ENCODE data around the gene RCVRN.

RCVRN gene

GRCh38 chr17:9905902-9906301 is 831 bp upstream of the RCVRN start:
- no peaks in the 10 kb centered on the region for H3K27me3 ChIP-seq (ENCODE audit: low read depth, low read length)
- no peak overlapping the region for H2AFZ ChIP-seq (ENCODE audit: low read depth, low read length)
- no peaks in the 10 kb centered on the region for H4K20me1 ChIP-seq (ENCODE audit: insufficient read depth, low read length)
- no peaks in the 10 kb centered on the region for H3K4me1 ChIP-seq (ENCODE audit: low read length)
- H3K4me3 ChIP-seq (ENCODE audit: low read length): no peak overlapping the region
- H3K36me3 ChIP-seq (replicated peaks; ENCODE audit: low read depth, low read length): no peaks in the 10 kb centered on the region
- no peak overlapping the region for H3K9ac ChIP-seq (ENCODE audit: low read length)
- H3K27ac ChIP-seq (ENCODE audit: low read length): no peak overlapping the region
- no peaks in the 10 kb centered on the region for H3K79me2 ChIP-seq (ENCODE audit: low read length)
- no peak overlapping the region for H3K4me2 ChIP-seq (ENCODE audit: low read length)
- TF ChIP-seq, protein P1, sequence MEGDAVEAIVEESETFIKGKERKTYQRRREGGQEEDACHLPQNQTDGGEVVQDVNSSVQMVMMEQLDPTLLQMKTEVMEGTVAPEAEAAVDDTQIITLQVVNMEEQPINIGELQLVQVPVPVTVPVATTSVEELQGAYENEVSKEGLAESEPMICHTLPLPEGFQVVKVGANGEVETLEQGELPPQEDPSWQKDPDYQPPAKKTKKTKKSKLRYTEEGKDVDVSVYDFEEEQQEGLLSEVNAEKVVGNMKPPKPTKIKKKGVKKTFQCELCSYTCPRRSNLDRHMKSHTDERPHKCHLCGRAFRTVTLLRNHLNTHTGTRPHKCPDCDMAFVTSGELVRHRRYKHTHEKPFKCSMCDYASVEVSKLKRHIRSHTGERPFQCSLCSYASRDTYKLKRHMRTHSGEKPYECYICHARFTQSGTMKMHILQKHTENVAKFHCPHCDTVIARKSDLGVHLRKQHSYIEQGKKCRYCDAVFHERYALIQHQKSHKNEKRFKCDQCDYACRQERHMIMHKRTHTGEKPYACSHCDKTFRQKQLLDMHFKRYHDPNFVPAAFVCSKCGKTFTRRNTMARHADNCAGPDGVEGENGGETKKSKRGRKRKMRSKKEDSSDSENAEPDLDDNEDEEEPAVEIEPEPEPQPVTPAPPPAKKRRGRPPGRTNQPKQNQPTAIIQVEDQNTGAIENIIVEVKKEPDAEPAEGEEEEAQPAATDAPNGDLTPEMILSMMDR (IDR thresholded peaks at IDR 0.05; ENCODE audit: low read depth, low read length): peak; percentile 47
- TF ChIP-seq EZH2phosphoT487 (IDR thresholded peaks at IDR 0.05; ENCODE audit: low read depth): no peak
- no peaks in the 10 kb centered on the region for H3K9me3 ChIP-seq (ENCODE audit: insufficient read depth, low read length)

GRCh38 chr17:9904277-9905077 is 594 bp downstream of the RCVRN start:
- no peak overlapping the region for H3K4me3 ChIP-seq (ENCODE audit: low read length)
- no peaks in the 10 kb centered on the region for H3K36me3 ChIP-seq (replicated peaks; ENCODE audit: low read depth, low read length)
- H3K27me3 ChIP-seq (ENCODE audit: low read depth, low read length): no peaks in the 10 kb centered on the region
- H3K4me1 ChIP-seq (ENCODE audit: low read length): no peaks in the 10 kb centered on the region
- TF ChIP-seq EZH2phosphoT487 (IDR thresholded peaks at IDR 0.05; ENCODE audit: low read depth): no peak
- TF ChIP-seq, protein P1 (IDR thresholded peaks at IDR 0.05; ENCODE audit: low read depth, low read length): no peak
- no peaks in the 10 kb centered on the region for H3K79me2 ChIP-seq (ENCODE audit: low read length)
- H3K9ac ChIP-seq (ENCODE audit: low read length): no peak overlapping the region
- H3K27ac ChIP-seq (ENCODE audit: low read length): no peak overlapping the region
- no peak overlapping the region for H3K4me2 ChIP-seq (ENCODE audit: low read length)
- no peaks in the 10 kb centered on the region for H3K9me3 ChIP-seq (ENCODE audit: insufficient read depth, low read length)
- H4K20me1 ChIP-seq (ENCODE audit: insufficient read depth, low read length): no peaks in the 10 kb centered on the region
- no peak overlapping the region for H2AFZ ChIP-seq (ENCODE audit: low read depth, low read length)

- no peaks in the 10 kb centered on the region for H3K79me2 ChIP-seq (ENCODE audit: low read length)
- TF ChIP-seq, protein P1 (IDR thresholded peaks at IDR 0.05; ENCODE audit: low read depth, low read length): no peak
- no peak for TF ChIP-seq EZH2phosphoT487 (IDR thresholded peaks at IDR 0.05; ENCODE audit: low read depth)
Measured at GRCh38 chr17:9902120-9902519, 3.0 kb downstream of the RCVRN start.

DNA sequence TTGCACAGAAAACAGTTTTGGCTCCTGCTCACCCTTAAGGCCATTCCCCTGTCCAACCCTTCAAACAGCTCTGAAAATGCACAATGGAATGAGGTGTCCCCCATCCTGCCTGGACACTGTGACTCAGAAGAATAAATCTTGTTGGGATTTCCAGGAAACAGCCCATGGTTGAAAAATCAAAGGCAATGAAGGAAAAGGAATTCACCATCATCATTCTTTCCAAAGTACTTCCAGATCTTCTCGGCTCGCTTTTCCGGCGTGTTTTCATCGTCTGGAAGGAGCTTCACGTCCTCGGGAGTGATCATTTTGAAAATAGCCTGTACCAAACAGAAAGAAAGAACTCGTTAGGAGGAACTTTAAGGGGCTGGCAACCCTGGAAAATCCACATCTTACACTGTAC is 4.3 kb downstream of the RCVRN start:
- Histone ChIP-seq H3K9ac (ENCODE audit: low read length) (no peak overlapping the region), H2AFZ (ENCODE audit: low read depth, low read length) (no peak overlapping the region), H4K20me1 (ENCODE audit: insufficient read depth, low read length) (no peaks in the 10 kb centered on the region), H3K79me2 (ENCODE audit: low read length) (no peaks in the 10 kb centered on the region), H3K4me1 (ENCODE audit: low read length) (no peaks in the 10 kb centered on the region), H3K27ac (ENCODE audit: low read length) (no peak overlapping the region), H3K36me3 (replicated peaks; ENCODE audit: low read depth, low read length) (no peaks in the 10 kb centered on the region), H3K4me2 (ENCODE audit: low read length) (no peak overlapping the region), H3K4me3 (ENCODE audit: low read length) (no peak overlapping the region), H3K27me3 (ENCODE audit: low read depth, low read length) (no peaks in the 10 kb centered on the region), H3K9me3 (ENCODE audit: insufficient read depth, low read length) (no peaks in the 10 kb centered on the region)
- no peak for TF ChIP-seq EZH2phosphoT487 (IDR thresholded peaks at IDR 0.05; ENCODE audit: low read depth)
- TF ChIP-seq, protein P1 (IDR thresholded peaks at IDR 0.05; ENCODE audit: low read depth, low read length): no peak

More at GRCh38 chr17:9902120-9902519, 3.0 kb downstream of the RCVRN start:
- H3K27ac ChIP-seq (ENCODE audit: low read length): no peak overlapping the region
- no peaks in the 10 kb centered on the region for H3K27me3 ChIP-seq (ENCODE audit: low read depth, low read length)
- H3K4me2 ChIP-seq (ENCODE audit: low read length): no peak overlapping the region
- H3K9me3 ChIP-seq (ENCODE audit: insufficient read depth, low read length): no peaks in the 10 kb centered on the region
- no peak overlapping the region for H3K4me3 ChIP-seq (ENCODE audit: low read length)
- H3K9ac ChIP-seq (ENCODE audit: low read length): no peak overlapping the region
- no peaks in the 10 kb centered on the region for H4K20me1 ChIP-seq (ENCODE audit: insufficient read depth, low read length)
- no peaks in the 10 kb centered on the region for H3K36me3 ChIP-seq (replicated peaks; ENCODE audit: low read depth, low read length)
- no peak overlapping the region for H2AFZ ChIP-seq (ENCODE audit: low read depth, low read length)
- no peaks in the 10 kb centered on the region for H3K4me1 ChIP-seq (ENCODE audit: low read length)

Measured in OCI-LY3 (cell line).